Measurements from ENCODE around the gene MARCHF2. TPM values are rescaled to one million over a fixed set of nuclear protein-coding genes. Genes with fewer than 3 reads are reported as not detected.
A peak's percentile ranks its signal among the peaks of the same experiment; 100 is the strongest.

Gene MARCHF2
- total and polyA plus RNA-seq, 2 donors (not counting 1 experiment from before 2014, with no cell fraction given) = 22.9 to 52.6 TPM

- intact Hi-C loops (cut with micrococcal nuclease) = loop anchor here (5.0 kb wide), 1 partner anchor 1426 kb away; the partner anchor contains the start of gene FBXL12
- peak overlapping the region in 2 of 5 experiments; percentile 14 to 89 for H3K4me3 ChIP-seq (ENCODE audit: control extremely low read depth in 1 of 5, extremely low read depth in 1 of 5, insufficient read depth in 1 of 5, low read depth in 2 of 5, low read length in 4 of 5)
These were observed 21.7 kb upstream of the MARCHF2 start for GRCh38 chr19:8391198-8392016.

More at GRCh38 chr19:8391198-8392016, 21.7 kb upstream of the MARCHF2 start:
- peaks cover 61% of the 10 kb centered on the region for H3K79me2 ChIP-seq (ENCODE audit: control insufficient read depth, insufficient read depth, low read length)
- no peaks in the 10 kb centered on the region for H3K27me3 ChIP-seq (replicated peaks in 1 of 4; ENCODE audit: control extremely low read depth in 1 of 4, control insufficient read depth in 3 of 4, insufficient read depth in 4 of 4, low read length in 3 of 4)
- H3K4me2 ChIP-seq (replicated peaks; ENCODE audit: low read depth, low read length, poor library complexity, severe bottlenecking) = peak overlapping the region; percentile 80
- H3K27ac Mint-ChIP-seq = peak overlapping the region; percentile 98
- CTCF ChIA-PET = interaction anchor here (1.1 to 3.9 kb wide), 2 partner anchors 21 to 114 kb away, joined by 3 to 13 read pairs; partner anchors contain the start of gene MARCHF2
- peak; percentile 37 for DNase-seq
- POLR2A ChIA-PET = interaction anchor here (0.8 to 1.8 kb wide), 4 partner anchors 20 to 471 kb away, joined by 3 to 14 read pairs (median 4); partner anchors contain the start of genes MARCHF2 and SNAPC2
- H3K4me1 Mint-ChIP-seq = peaks cover 34% of the 10 kb centered on the region
- no peaks in the 10 kb centered on the region for H3K36me3 ChIP-seq (replicated peaks in 1 of 2; ENCODE audit: control extremely low read depth in 1 of 2, control insufficient read depth in 1 of 2, extremely low read depth in 1 of 2, insufficient read depth in 2 of 2, low read length in 1 of 2)
- peaks cover 0 to 9% (median 0%) of the 10 kb centered on the region in 3 donors for H3K9me3 ChIP-seq (ENCODE audit: control extremely low read depth in 1 of 3, control insufficient read depth in 2 of 3, insufficient read depth in 1 of 3, low read length in 2 of 3)
- H3K9me3 Mint-ChIP-seq (ENCODE audit: insufficient read depth) = no peaks in the 10 kb centered on the region
- no peaks in the 10 kb centered on the region for H3K27me3 Mint-ChIP-seq
- H2AFZ ChIP-seq (ENCODE audit: insufficient read depth, low read depth, low read length, poor library complexity, severe bottlenecking) = no peak overlapping the region
- TF ChIP-seq EZH2 (IDR thresholded peaks at IDR 0.05; ENCODE audit: borderline replicate concordance, insufficient read depth, low read depth, low read length, poor library complexity, severe bottlenecking) (no peak), CTCF (IDR thresholded peaks at IDR 0.05) (no peak)
- no peak for ATAC-seq (ENCODE audit: low read depth)
- H3K9ac ChIP-seq (ENCODE audit: low read length) = no peak overlapping the region
- H3K4me3 Mint-ChIP-seq = peak overlapping the region; percentile 73
- peaks cover 10 to 20% of the 10 kb centered on the region in 2 donors for H3K4me1 ChIP-seq (ENCODE audit: control insufficient read depth in 2 of 2, insufficient read depth in 2 of 2, low read length in 2 of 2)
- no peak overlapping the region for H3K27ac ChIP-seq (ENCODE audit: low read length in 2 of 2)
- WGBS (ENCODE audit: insufficient coverage) = 82% methylated on average over 23 of the region's 23 CpGs
- peaks cover 56% of the 10 kb centered on the region for H4K20me1 ChIP-seq (ENCODE audit: control insufficient read depth, insufficient read depth, low read length, poor library complexity, severe bottlenecking)
